Epidermal melanocyte (primary cell): ENCODE measurements around the gene BRD3OS.
A peak's percentile ranks its signal among the peaks of the same experiment; 100 is the strongest.
"Not testable (repeated sequence)": the region's sequence is repeated elsewhere in the genome, so short reads cannot be mapped to it uniquely, and the experiment has no call there.

Source experiments
- DNase-seq: peaks from one replicate; pipeline ENCODE4 v3.0.0; 2011; ENCODE audit warnings: low spot score; ENCODE audit not compliant: insufficient read length

Gene BRD3OS

DNA sequence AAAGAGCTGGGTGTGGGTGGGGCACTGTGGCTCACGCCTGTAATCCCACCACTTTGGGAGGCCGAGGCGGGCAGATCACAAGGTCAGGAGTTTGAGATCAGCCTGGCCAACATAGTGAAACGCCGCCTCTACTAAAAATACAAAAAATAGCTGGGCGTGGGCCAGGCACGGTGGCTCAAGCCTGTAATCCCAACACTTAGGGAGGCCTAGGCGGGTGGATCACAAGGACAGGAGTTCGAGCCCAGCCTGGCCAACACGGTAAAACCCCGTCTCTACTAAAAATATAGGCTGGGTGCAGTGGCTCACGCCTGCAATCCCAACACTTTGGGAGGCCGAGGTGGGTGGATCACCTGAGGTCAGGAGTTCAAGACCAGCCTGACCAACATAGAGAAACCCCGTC, 36.5 kb upstream of the BRD3OS start:
- not testable (repeated sequence) for DNase-seq

DNA sequence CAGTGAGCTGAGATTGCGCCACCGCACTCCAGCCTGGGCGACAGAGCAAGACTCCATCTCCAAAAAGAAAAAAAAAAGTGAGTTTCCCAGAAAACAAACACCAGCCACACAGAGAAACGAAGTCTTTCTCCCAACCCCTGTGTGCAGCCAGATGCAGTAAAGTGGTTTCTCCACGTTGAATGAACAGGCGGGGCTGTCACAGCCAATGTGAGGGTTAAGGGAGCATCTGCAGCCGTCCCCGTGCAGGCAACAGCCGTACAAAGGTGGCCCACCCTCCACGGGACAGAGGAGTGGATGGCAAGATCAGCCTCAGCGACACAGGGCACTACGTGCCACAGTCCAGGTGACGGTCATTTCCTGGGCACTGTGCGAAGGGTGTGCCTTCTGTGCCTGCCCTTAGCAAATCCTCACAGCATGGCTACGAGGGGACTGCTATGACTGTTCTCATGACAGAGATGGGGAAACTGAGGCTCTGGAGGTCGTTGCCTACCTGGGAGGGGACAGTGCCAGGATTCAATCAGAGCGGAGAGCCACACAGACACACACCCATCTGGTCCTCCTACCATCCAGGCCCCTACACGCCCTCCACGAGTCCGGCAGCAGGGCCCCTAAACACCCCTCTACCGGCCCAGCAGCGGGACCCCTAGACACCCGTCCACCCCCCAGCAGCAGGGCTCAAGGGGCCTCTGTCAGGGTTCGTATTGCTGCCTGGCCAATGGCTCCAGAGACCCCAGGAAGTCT, 35.5 kb upstream of the BRD3OS start:
- no peak for DNase-seq

DNA sequence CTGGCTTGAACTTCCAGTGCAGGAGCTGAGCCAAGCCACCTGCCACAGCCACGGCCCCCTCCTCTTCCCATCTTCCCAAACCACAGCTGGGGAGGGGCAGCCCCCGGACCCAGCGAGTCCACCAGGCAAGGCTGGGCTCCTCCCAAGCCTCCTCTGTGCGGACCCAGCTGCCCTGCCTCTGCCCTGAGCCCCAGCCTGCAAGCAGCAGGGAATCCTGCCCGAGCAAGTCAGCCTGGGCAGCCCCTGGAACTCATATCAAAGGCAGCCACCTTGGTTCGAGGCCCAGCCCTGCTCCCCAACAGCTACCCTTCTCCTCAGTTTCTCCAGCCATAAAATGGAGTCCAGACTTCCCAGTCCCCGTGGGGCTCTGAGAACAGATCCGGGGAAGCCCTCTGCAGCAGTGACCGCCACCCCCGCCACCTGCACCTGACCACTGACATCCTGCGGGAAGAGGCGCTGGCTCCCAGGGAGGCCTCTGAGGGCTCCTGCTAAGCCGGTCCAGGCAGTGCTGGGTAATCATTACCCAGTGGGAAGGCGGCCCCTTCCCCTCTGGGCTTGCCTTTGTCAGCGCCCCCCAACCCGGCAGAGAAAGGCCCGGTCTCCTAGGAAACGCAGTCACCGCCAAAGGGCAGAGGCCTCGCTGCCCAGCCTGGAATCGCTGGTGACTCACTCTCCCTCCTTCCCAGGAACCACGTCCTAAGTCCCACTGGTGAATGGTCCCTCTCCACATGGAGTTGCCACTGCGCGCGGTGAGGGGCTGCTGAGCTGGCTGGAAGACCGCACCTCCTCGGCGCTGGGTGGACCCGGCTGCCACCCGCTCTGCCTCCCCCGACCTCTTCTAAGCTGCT, 34.7 kb upstream of the BRD3OS start:
- no peak for DNase-seq

DNA sequence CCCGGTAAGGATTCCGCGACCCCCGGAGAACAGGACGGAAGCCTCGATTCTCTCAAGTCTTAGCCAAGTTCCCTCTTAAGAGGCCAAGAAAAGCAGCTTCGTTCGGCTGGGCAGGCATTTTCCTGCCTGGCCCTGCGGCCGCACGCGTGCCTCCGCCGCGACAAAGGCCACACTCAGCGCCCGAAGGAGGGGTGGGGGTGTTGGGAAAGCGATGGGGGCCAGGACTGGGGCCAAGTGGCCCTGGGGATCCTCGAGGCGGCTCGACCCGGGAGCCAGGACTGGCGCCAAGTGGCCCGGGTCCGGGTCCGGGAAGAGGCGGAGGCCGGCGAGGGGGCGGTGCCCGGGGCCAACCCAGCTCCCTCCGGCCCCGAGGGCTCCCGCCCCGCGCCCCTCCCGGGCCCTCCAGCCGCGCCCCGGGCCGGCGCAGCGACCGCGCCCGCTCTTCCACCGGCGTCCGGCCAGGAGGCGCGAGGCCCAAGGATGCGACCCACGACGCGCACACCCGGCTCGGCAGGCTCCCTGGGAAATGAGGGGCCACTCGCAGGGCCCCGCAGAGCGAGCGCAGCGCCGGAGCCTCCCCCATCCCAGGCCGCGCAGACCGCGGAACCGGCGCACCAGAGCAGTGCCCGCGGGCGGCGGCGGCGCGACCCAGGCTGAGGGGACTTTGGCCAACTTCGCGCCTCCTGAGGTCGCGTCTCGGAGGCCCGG, 33.9 kb upstream of the BRD3OS start:
- no peak for DNase-seq

DNA sequence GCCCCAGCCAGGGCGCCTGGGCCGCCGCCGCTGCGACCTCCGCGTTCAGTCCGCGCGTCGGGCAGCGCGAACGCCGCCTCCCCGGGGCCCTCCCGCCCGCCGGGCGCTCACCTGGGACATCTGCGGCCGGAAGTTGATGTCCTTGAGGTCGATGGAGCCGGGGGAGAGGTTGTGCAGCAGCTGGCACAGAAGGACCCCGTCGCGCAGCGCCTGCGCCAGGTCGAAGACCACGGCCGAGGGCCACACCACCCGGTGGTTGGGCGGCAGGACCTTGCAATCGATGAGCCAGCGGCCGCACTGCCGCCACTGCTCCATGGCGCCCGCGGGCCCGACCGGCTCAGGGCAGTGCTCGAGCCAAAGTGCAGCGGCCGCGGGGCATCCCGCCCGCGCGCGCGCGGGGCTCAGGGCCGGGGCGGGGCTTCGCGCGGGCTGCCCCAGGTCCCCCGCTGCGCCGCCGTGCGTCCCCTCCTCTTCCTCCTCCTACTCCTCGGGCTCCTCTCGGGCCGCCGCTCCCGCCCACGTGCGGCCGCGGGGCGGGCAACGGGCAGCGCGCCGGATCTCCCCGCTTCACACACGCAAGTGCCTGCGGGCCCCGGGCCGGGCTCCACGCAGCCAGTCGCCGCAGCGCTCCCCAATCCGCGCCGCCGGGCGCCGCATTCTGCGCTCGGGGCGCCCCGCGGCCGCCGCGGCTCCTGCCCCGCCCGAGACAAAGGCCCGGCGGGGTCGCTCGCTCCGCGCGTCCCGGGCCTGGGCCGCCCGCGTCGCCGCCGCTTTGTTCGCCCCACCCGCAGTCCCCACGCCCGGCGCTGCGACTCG, 33.1 kb upstream of the BRD3OS start, which contains the start of gene VAV2:
VAV2 (minus strand) TSS at position 361 of the 816 bp plus-strand sequence; CDS start at position 315, 46 bp downstream.
- no peak for DNase-seq

DNA sequence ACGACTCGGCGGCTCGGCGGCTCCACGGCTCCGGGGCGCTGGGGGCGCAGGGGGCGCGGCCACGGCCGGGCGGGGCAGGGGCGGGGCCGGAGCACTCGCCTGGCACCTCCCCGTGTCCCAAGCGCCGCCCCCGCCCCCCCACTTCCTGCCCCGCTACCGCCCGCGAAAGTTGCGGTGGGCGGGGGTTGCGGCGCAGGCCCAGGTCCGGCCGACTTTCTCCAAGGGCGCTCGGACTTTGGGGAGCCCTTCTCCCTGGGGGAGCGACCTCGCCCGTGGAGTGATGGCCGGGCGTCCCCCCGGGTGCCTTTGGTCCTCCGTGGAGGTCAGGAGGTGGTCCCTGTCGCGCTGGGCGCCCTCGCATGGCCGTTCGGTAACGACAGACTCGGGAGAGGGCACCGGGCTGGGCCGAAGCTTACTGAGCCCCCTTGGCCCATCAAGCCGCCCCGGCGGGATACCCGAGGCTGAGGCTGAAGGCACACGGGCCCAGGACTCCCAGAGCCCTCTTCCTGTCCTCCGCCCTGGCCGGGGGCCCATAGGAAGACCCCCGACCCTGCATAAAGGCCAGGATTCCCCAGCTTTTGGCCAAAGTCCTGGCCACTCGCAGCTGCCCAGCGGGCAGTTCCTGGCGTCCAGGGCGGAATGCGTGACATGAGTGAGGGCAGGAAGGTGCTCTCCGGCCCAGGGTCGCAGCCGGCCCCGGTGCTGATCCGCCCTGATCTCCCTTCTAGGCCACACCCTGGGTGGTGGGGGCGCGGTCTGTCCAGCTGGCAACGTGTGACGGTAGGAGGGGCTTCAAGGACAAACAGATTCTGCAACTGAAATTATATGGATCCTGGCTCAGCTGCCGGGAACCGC, 32.3 kb upstream of the BRD3OS start:
- peak; percentile 73 for DNase-seq

DNA sequence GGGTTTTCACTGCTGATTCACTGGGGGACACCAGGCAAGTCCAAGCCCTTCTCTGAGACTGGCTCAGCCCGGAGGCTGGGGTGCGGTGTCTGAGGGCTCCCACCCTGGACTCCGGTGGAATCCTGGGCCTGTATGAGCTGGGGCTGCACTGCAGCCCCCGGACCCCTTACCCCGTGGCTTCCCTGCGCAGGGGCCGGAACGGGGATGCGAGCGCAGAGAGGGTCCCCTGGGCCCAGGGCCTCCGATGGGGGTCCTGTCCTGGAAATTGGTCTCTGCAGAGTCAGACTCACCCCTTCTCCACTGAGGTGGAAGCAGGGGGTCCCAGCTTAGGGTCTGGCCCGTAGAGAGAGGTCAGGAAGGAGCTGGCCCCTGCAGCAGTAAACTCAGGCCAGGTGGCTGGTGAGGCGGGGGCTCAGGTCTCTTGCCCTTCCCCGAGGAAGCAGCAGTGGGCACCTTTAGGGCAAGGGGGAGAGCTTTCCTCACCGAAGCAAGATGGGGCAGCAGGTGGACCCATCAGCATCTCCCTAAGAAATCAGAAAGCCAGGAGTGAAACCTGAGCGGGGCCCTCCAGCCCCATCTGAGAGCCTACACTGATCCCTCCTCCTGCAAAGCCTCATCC, 31.5 kb upstream of the BRD3OS start:
- DNase-seq, result no peak

DNA sequence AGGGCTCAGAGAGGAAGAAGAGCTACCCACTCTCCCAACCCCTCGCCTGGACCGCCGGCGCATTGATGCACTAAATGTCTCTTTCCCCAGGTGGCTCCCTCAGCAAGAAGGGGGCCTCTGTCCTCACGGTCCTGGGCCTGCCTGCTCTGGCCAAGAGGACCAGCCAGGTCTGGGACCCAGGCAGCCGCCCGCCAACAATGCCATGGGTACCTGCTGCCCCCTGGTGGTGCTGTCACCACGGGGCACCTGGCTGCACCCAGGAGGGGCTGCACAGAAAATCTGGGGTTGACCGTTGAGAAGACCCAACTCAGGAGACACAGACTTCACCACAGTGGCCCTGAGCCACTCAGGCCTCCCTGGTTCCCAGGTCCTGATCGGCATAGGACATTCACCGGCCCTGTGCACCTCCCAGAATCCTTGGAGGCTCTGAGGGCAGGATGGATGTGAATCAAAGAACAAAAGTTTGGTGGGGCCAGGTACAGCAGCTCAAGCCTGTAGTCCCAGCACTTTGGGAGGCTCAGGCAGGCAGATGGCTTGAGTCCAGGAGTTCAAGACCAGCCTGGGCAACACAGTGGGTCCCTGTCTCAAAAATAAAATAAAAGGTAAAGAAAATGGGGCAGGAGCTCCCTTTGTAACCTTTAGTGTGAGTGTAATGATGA, 30.8 kb upstream of the BRD3OS start:
- DNase-seq, result peak; percentile 86

DNA sequence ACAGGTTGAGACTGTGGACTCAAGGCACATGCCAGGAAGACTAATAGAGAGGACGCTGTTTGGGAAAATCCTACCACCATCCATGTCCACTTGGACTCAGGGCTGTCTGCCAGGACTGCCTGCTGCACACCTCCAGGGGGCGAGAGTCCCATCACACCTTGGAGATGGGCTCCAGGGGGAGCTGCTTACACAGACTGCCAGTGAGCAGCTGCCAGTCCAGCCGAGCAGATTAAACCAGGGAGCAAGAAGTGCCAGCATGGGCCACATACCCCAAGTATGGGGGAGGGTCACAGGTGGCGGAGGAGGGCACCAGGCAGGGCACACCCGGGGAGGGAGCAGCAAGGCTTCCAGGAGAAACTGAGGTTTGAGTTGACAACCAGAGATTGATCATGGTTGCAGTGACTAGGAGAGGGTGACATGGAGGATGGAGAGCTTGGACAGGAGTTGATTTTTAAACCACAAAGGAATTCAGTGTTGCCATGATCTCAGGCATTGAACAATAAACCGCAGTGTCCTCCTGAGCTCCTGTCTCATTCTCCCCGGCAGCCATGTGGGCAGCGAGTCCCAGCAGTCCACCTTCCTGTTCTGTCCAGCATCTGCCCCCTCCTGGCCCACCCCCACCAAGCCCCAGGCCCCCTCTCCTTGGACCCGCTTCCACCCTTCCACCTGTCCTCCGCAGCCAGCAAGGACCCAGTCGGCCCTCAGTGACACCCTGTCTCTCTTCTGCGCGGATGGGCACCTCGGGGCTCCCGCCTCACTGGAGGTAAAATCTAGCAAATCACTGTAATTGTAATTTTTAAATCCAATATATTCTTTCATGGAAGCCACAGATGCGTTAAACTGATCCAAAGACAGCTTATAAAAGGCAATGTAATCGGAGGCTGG, 30.0 kb upstream of the BRD3OS start:
- no peak for DNase-seq

DNA sequence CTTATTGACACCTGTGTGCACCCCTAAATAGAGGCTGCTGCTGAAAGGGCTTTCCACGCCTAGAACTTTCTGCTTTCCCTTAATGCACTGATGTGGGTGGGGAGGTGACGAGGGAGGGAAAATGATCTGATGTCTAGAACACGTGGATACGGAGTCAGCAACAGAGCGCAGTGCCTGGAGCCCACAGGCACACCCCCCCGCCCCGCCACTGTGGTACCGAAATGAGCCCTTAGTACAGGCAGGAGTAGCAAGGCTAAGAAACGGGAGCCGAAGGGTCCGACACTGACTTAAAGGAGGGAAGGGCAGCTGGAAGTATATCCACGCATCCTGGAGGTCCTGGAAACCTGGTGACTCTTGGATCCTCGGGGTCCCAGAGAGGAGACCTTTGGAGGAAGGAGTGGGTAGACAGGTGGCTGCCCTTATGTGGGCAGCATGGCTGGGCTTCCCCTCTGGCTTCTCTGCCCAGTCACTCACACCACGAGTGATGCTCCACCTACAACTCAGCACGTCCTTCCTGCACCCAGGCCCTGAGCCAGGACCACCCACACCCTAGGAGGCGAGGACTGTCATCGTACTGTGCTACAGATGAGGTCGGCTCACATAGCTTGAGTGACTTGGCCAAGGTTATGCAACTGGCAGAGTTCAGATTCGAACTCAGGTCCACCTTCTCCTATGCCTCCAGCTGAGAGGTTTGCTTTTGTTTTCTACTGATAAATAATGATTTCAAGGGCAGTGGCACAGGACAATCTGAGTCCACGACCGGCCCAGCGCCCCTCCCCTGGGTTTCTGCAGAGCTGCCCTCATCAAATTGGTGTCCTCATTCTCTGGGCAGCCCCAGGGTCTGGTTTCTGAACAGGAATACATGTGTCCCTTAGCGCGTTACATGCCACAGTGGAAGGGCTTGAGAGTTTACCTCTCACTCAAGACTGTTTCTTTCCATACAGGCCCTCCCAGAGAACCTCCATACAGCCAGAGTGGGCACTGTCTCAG, 28.5 kb upstream of the BRD3OS start:
- DNase-seq, result no peak

DNA sequence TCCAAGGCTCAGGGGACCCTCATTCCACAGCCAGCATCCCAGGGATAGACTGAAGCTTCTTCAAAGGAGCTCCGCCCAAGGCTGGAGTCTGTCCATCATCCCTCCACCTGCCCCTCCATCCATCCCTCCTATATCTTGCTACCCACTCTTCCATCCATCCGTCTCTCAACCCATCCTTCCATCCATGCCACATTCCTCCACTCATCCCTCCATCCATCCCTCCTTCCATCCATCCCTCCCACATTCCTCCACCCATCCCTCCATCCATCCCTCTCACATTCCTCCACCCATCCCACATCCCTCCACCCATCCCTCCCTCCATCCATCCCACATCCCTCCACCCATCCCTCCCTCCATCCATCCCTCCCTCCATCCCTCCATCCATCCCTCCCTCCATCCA, 27.7 kb upstream of the BRD3OS start:
- DNase-seq, result no peak

DNA sequence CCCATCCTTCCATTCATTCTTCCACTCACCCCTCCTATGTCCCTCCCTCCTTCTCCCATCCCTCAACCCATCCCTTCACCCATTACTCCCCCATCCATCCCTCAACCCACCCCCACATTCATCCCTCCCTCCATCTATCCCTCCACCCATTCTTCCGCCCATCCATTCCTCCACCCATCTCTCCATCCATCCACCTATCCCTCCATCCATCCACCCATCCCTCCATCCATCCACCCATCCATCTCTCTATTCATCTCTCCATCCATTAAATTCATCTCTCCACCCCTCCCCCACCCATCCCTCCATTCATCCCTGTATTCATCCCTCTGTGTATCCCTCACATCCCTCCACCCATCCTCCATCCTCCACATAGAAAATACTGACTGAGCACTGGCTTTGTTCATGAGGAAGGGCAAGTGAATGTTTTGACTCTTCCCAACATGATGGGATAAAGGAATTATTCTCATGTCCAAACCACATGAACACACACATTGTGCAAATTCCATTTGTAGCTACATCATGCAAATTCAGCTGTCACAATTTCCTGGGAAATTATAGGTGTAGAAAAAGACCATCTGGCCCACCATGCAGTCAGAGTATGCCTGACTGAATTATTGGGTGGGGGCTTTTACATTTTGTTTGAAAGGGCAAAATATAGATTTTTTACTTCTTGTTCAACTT, 26.2 kb upstream of the BRD3OS start:
- no peak for DNase-seq

DNA sequence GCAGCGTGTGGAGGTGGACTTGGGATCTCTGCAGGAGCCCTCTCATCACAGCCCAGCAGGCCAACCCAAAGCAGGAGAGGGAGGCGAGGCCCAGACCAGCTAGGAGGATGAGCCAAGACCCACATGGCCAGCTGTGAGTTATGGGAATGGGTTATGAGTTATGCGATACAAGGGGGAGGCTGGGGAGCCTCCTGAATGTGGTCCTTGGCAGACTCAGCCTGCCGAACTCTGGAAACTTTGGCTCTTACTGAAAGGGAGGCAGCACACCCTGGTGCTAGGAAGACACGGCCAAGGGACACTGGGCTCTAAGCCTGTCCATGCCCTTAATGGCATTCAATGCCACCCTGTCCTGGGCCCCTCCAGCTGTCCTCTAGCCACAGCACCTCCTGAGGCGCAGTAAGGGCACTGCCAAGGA, 25.4 kb upstream of the BRD3OS start:
- DNase-seq, result no peak

DNA sequence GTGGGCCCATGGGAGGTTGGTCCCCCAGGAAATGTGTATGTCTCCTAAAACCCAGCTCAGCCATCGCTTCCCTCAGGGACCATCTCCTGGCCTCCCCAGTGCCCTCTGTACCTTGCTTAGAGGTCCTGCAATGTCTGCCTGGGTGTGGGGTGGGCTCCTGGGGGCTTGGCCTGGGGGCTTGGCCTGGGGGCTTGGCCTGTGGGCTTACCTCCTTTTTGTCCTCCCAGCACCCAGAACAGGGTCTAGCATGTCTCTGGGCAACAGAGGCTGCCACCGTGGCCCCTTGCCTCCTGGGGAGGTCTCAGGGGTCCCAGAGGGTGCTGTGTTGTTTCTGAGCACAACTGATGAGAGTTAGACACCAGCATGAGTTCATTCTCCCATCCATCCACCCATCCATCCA, 22.5 kb upstream of the BRD3OS start:
- no peak for DNase-seq

DNA sequence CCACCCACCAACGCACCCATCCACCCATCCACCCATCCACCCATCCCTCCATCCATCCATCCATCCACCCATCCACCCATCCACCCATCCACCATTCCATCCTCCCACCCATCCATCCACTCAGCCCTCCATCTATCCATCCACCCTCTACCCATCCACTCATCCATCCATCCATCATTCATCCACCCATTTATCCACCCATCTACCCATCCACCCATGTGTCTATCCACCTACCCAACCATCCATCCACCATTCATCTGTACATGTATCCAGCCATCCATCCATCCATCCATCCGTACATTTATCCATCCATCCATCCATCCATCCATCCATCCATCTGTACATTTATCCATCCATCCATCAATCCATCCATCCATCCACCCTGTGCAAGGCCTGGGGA, 22.0 kb upstream of the BRD3OS start:
- DNase-seq, result no peak

DNA sequence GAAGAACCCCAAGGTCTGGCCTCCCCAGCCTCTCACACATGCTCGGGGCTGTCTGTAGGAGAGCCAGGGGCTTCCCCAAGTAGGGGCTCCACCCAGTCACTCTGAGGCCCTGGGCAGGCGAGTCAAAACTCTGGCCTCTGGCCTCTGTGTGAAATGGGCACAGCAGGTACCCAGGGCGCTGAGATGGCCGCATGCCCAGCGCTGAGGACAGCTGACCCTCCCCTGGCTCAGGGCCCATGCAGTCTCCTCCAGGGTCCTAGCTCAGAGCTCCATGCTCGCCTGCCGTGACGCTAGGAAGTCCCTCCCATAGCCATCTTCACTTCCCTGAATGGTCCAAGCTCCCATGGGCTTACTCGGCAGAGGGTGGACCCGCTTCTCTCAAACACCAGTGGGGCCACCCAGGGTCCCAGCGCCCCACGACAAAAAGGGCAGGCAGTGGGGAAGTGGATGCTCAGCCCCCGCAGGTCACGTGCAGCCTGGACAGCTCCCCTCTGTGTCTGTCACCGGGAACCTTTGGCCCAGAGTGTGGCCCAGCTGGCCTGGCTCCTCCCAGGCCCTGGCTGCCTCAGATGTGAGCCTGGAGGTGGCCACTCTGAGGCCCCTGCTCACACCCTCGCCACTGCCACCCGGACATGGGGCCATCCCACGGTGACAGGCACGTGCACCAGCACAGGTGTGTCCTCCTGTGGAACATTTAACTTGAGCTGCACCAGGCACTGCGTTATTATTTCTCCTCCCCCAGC, 21.0 kb upstream of the BRD3OS start:
- no peak for DNase-seq
